HEK293 (cell line): ENCODE results near the gene PTCHD1.
A peak's percentile ranks its signal among the peaks of the same experiment; 100 is the strongest.

Source experiments
- CTCF ChIA-PET: fragments of 350-600 bp; formaldehyde crosslinking; extraction: SDS; loops from one replicate; lab custom pipeline; 2021; ENCODE audit warnings: antibody characterized with exemption; lab: Yijun Ruan, JAX
- POLR2A ChIA-PET: fragments of 300-600 bp; formaldehyde crosslinking; extraction: SDS; loops from one replicate; lab custom pipeline; 2020; ENCODE audit warnings: antibody characterized with exemption, inconsistent platforms; lab: Yijun Ruan, JAX
- H3K27ac ChIP-seq: fragments of 200-500 bp; sonication (Bioruptor generic); 2 replicates; pipeline ENCODE4 v1.5.1; 2014; ENCODE audit warnings: low read depth, low read length, control low read depth, inconsistent platforms; ENCODE audit errors: extremely low read depth
- H3K36me3 ChIP-seq, 2 experiments: fragments of 200-500 bp in 1 of 2; sonication (Bioruptor generic) in 1 of 2; 1 replicate in 1 of 2; 2 replicates in 1 of 2; pipeline ENCODE4 v1.5.1; 2014 to 2017; ENCODE audit warnings: inconsistent platforms in 2 of 2, low read length in 2 of 2; ENCODE audit not compliant: control insufficient read depth in 2 of 2, insufficient read depth in 1 of 2
- H3K4me1 ChIP-seq: fragments of 200-500 bp; sonication (Bioruptor generic); 2 replicates; pipeline ENCODE4 v1.5.1; 2014; ENCODE audit warnings: mild to moderate bottlenecking, low read length, inconsistent platforms; ENCODE audit not compliant: control insufficient read depth, insufficient read depth
- H3K4me3 ChIP-seq: 2 replicates; pipeline ENCODE4 v1.5.1; 2011; ENCODE audit warnings: low read depth, mild to moderate bottlenecking, control low read depth, low read length, moderate library complexity
- H3K9me3 ChIP-seq: fragments of 200-500 bp; sonication (Bioruptor generic); 2 replicates; pipeline ENCODE4 v1.5.1; 2014; ENCODE audit warnings: low read depth, low read length, inconsistent platforms; ENCODE audit not compliant: control insufficient read depth, insufficient read depth
- GFI1B ChIP-seq: fragments of 450-650 bp; formaldehyde crosslinking; IDR thresholded peaks from 2 replicates; pipeline ENCODE4 v1.5.1; 2016; ENCODE audit warnings: missing biosample characterization, missing genetic modification characterization
- HOXA7 ChIP-seq: sonication (generic); formaldehyde crosslinking; IDR thresholded peaks from 2 replicates; pipeline ENCODE4 v1.8.1; 2022; ENCODE audit warnings: missing genetic modification reagents, borderline replicate concordance
- PRDM1 ChIP-seq: fragments of 450-650 bp; formaldehyde crosslinking; IDR thresholded peaks from 2 replicates; pipeline ENCODE4; 2016; ENCODE audit warnings: missing biosample characterization, missing genetic modification characterization
- RBAK ChIP-seq: fragments of 450-650 bp; formaldehyde crosslinking; IDR thresholded peaks from 2 replicates; pipeline ENCODE4 v1.5.1; 2016; ENCODE audit warnings: missing biosample characterization, missing genetic modification characterization
- SALL2 ChIP-seq: fragments of 450-650 bp; formaldehyde crosslinking; IDR thresholded peaks from 2 replicates; pipeline ENCODE4 v1.5.0; 2017; ENCODE audit warnings: missing biosample characterization, mild to moderate bottlenecking, missing genetic modification characterization, borderline replicate concordance
- ZBTB17 ChIP-seq: fragments of 450-650 bp; formaldehyde crosslinking; IDR thresholded peaks from 2 replicates; pipeline ENCODE4 v1.5.1; 2016; ENCODE audit warnings: missing biosample characterization, missing genetic modification characterization
- ZBTB7A ChIP-seq: fragments of 450-650 bp; formaldehyde crosslinking; IDR thresholded peaks from 2 replicates; pipeline ENCODE4 v1.5.1; 2016; ENCODE audit warnings: low read depth, missing biosample characterization, missing genetic modification characterization
- ZNF112 ChIP-seq: fragments of 450-650 bp; formaldehyde crosslinking; IDR thresholded peaks from 2 replicates; pipeline ENCODE4 v1.5.0; 2017; ENCODE audit warnings: missing biosample characterization, missing genetic modification characterization
- ZNF146 ChIP-seq: fragments of 450-650 bp; formaldehyde crosslinking; IDR thresholded peaks from 2 replicates; pipeline ENCODE4 v1.5.1; 2016; ENCODE audit warnings: missing biosample characterization, missing genetic modification characterization
- ZNF19 ChIP-seq: fragments of 450-650 bp; formaldehyde crosslinking; IDR thresholded peaks from 2 replicates; pipeline ENCODE4; 2016; ENCODE audit warnings: missing biosample characterization, missing genetic modification characterization, low read depth
- ZNF223 ChIP-seq: fragments of 450-650 bp; formaldehyde crosslinking; IDR thresholded peaks from 2 replicates; pipeline ENCODE4 v1.5.1; 2016; ENCODE audit warnings: missing biosample characterization, missing genetic modification characterization
- ZNF514 ChIP-seq: fragments of 450-650 bp; formaldehyde crosslinking; IDR thresholded peaks from 2 replicates; pipeline ENCODE4 v1.5.1; 2016; ENCODE audit warnings: missing biosample characterization, missing genetic modification characterization
- ZNF544 ChIP-seq: fragments of 450-650 bp; formaldehyde crosslinking; IDR thresholded peaks from 2 replicates; pipeline ENCODE4 v1.5.0; 2017; ENCODE audit warnings: missing biosample characterization, missing genetic modification characterization
- ZNF629 ChIP-seq: fragments of 450-650 bp; formaldehyde crosslinking; IDR thresholded peaks from 2 replicates; pipeline ENCODE4 v1.5.1; 2017; ENCODE audit warnings: missing biosample characterization, missing genetic modification characterization
- ZNF707 ChIP-seq: fragments of 450-650 bp; formaldehyde crosslinking; IDR thresholded peaks from 2 replicates; pipeline ENCODE4 v1.5.1; 2016; ENCODE audit warnings: missing biosample characterization, missing genetic modification characterization
- ZNF777 ChIP-seq: fragments of 450-650 bp; formaldehyde crosslinking; IDR thresholded peaks from 2 replicates; pipeline ENCODE4 v1.5.1; 2017; ENCODE audit warnings: missing biosample characterization, missing genetic modification characterization, borderline replicate concordance
- ZNF785 ChIP-seq: fragments of 450-650 bp; formaldehyde crosslinking; IDR thresholded peaks from 2 replicates; pipeline ENCODE4 v1.5.1; 2016; ENCODE audit warnings: missing biosample characterization, missing genetic modification characterization
- ZSCAN23 ChIP-seq: fragments of 450-650 bp; formaldehyde crosslinking; IDR thresholded peaks from 2 replicates; pipeline ENCODE4 v1.5.1; 2016; ENCODE audit warnings: missing biosample characterization, missing genetic modification characterization
- TF ChIP-seq, protein P1 (sequence below): fragments of 450-650 bp; IDR thresholded peaks from 2 replicates; pipeline ENCODE4 v1.5.1; 2018; ENCODE audit warnings: missing biosample characterization, mild to moderate bottlenecking, missing genetic modification characterization
- TF ChIP-seq, protein P2 (sequence below): fragments of 450-650 bp; formaldehyde crosslinking; IDR thresholded peaks from 2 replicates; pipeline ENCODE4 v1.5.1; 2016; ENCODE audit warnings: missing biosample characterization, missing genetic modification characterization
- TF ChIP-seq, protein P3 (sequence below): fragments of 450-650 bp; formaldehyde crosslinking; IDR thresholded peaks from 2 replicates; pipeline ENCODE4 v1.5.1; 2016; ENCODE audit warnings: missing biosample characterization, missing genetic modification characterization

The PTCHD1 gene

DNA sequence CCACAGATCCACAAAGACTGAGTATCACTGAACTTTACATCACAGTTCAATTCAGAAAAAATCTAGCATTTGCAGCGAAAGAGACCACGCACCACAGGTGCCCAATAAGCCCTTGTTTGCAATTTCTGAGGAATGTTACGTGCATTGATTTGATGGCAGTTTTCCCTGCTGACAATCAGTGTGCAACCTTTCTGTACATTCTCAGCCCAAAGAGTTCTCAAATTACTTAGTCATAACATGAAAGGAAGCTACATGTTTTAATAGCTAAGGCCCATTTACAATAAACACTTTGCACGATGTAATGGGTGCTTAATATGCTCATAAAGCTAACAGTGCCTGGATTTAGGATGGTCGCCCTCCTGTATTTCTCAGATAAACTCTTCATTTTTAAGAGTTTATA lies 47.9 kb downstream of the PTCHD1 start (continued):
- TF ChIP-seq RBAK (tag by site-specific recombination), result no peak
- TF ChIP-seq ZBTB17 (tag by site-specific recombination), result peak; percentile 48; the same call in 1 of the 2 replicates
- no peak for TF ChIP-seq HOXA7 (CRISPR knock-in tag)
- no peak for TF ChIP-seq ZNF223 (tag by site-specific recombination)
- TF ChIP-seq GFI1B (tag by site-specific recombination), result 0 out of 2 replicates have a peak, but pooled peaks have one; percentile 9
- TF ChIP-seq ZSCAN23 (tag by site-specific recombination), result no peak
- no peak for TF ChIP-seq ZNF544 (tag by site-specific recombination)

DNA sequence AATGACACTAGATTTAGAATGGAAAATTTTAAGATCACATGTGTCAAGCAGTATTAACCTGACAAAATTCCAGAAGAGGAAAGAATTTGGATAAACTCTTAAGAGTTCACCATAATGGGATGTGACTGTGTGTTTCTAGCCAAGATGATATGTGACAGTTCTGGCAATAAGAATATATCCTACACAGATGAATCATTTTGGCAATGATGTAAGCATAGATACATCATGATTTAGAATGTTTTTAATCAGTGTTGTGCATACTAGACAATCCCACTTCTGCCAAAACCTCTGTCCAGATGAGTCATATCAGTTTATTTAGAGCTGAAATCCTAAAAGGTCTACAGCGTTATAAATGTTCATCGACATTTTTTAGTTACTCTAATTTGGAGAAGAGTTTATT lies 48.8 kb downstream of the PTCHD1 start:
- no peak overlapping the region for H3K4me3 ChIP-seq
- peaks cover 13% of the 10 kb centered on the region for H3K4me1 ChIP-seq
- H3K36me3 ChIP-seq, result peaks cover 0 to 5% of the 10 kb centered on the region in 2 experiments; a peak in 1 of 3 replicates
- TF ChIP-seq ZBTB7A (tag by site-specific recombination) (no peak), SALL2 (no peak), ZNF514 (tag by site-specific recombination) (no peak), ZNF19 (tag by site-specific recombination) (no peak), ZNF785 (tag by site-specific recombination) (no peak), PRDM1 (tag by site-specific recombination) (no peak), ZNF112 (tag by site-specific recombination) (no peak), ZNF629 (tag by site-specific recombination) (peak; percentile 49; the same call in 1 of the 2 replicates), ZNF146 (tag by site-specific recombination) (no peak), ZNF777 (tag by site-specific recombination) (no peak), RBAK (tag by site-specific recombination) (no peak), ZNF707 (tag by site-specific recombination) (no peak)
- TF ChIP-seq, protein P1, sequence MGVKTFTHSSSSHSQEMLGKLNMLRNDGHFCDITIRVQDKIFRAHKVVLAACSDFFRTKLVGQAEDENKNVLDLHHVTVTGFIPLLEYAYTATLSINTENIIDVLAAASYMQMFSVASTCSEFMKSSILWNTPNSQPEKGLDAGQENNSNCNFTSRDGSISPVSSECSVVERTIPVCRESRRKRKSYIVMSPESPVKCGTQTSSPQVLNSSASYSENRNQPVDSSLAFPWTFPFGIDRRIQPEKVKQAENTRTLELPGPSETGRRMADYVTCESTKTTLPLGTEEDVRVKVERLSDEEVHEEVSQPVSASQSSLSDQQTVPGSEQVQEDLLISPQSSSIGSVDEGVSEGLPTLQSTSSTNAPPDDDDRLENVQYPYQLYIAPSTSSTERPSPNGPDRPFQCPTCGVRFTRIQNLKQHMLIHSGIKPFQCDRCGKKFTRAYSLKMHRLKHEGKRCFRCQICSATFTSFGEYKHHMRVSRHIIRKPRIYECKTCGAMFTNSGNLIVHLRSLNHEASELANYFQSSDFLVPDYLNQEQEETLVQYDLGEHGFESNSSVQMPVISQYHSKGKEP (tag by site-specific recombination), result no peak
- TF ChIP-seq, protein P2, sequence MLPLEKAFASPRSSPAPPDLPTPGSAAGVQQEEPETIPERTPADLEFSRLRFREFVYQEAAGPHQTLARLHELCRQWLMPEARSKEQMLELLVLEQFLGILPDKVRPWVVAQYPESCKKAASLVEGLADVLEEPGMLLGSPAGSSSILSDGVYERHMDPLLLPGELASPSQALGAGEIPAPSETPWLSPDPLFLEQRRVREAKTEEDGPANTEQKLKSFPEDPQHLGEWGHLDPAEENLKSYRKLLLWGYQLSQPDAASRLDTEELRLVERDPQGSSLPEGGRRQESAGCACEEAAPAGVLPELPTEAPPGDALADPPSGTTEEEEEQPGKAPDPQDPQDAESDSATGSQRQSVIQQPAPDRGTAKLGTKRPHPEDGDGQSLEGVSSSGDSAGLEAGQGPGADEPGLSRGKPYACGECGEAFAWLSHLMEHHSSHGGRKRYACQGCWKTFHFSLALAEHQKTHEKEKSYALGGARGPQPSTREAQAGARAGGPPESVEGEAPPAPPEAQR (tag by site-specific recombination), result no peak
- TF ChIP-seq, protein P3, sequence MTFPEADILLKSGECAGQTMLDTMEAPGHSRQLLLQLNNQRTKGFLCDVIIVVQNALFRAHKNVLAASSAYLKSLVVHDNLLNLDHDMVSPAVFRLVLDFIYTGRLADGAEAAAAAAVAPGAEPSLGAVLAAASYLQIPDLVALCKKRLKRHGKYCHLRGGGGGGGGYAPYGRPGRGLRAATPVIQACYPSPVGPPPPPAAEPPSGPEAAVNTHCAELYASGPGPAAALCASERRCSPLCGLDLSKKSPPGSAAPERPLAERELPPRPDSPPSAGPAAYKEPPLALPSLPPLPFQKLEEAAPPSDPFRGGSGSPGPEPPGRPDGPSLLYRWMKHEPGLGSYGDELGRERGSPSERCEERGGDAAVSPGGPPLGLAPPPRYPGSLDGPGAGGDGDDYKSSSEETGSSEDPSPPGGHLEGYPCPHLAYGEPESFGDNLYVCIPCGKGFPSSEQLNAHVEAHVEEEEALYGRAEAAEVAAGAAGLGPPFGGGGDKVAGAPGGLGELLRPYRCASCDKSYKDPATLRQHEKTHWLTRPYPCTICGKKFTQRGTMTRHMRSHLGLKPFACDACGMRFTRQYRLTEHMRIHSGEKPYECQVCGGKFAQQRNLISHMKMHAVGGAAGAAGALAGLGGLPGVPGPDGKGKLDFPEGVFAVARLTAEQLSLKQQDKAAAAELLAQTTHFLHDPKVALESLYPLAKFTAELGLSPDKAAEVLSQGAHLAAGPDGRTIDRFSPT (tag by site-specific recombination), result 0 out of 2 replicates have a peak, but pooled peaks have one; percentile 16
- TF ChIP-seq, all 188 proteins: peak for 2
- Histone ChIP-seq H3K27ac (no peak overlapping the region), H3K9me3 (no peaks in the 10 kb centered on the region)
- POLR2A ChIA-PET, result no interaction called here
- CTCF ChIA-PET, result interaction anchor here (0.7 kb wide), 1 partner anchor 11 kb away, joined by 3 read pairs; no protein-coding TSS in a partner anchor
